HPDE6-E6E7 (cell line): Measurements from ENCODE around the gene CYP2D6.
"Not testable (repeated sequence)": the region's sequence is repeated elsewhere in the genome, so short reads cannot be mapped to it uniquely, and the experiment has no call there.

ENCODE experiments used
- DNase-seq: peaks from one replicate; pipeline ENCODE4 v3.0.0; 2011; ENCODE audit warnings: missing footprints; ENCODE audit errors: extremely low spot score

The CYP2D6 gene

DNA sequence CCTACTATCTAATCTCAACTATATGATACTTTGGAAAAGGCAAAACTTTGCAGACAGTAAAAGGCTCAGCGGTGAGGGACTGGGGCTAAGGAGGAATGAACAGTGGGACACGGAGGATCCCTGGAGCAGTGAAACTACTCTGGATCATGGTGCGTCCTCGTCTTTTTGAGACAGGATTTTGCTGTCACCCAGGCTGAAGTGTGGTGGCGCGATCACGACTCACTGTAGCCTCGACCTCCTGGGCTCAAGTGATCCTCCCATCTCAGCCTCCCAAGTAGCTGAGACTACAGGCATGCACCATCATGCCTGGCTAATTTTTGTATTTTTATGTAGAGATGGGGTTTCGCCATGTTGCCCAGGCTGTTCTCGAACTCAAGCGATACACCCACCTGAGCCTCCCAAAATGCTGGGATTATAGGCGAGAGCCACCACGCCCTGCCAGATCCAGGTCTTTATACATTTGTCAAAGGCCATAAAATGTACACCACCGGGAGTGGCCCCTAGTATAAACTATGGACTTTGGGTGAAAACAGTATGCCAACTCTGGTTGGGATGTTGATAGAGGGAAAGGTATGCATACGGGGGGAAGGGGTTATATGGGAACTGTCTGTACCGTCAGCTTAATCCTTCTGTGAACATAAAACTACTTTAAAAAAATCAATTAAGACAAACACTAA is 28.0 kb upstream of the CYP2D6 start:
- no peak for DNase-seq

DNA sequence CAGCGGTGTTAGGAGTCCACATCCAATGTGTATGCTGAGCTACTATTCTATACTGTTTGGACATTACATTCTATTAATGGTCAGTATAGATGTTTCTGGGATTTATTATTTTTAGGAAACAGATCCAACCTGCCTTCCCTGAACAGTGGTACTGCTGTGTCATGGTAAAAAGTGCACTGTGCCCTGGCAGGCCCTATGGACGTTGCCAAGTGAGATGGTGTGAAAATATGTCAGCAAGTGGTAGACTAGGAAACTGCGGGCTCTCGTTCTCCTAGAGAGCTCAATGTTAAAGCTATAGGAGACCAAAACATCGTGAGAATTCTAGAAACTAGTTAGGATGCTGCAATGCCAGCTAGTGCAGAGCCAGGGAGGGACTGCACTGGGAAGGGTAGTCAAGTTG is 26.0 kb upstream of the CYP2D6 start:
- DNase-seq, result no peak

- DNase-seq, result peak; percentile 94
These were observed 25.5 kb upstream of the CYP2D6 start for GRCh38 chr22:42156121-42156520.

DNA sequence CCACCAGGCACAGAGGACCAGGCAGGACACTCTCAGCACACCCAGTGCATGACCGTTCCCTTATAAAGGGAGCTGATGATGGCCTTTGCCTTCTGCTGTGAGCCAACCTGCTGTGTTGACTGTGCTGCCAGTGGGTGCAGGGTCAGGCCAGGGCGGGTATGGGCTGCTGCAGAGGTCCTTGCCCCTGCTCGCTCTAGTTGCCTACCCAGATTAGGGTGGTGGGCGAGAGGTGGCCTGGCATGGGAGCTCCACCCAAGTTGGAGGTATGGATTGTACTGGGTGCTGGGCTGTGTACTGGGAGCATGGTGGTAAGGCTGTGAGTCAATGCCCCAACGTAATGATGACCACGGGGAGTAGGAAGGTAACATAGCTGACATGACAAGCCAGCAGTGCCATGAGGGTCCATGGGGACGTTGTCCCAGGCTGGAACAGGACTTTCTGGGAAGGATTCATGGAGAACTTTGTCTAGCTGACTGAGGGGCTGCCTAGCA is 24.5 kb upstream of the CYP2D6 start:
- no peak for DNase-seq

GRCh38 chr22:42154293-42155052 is 23.9 kb upstream of the CYP2D6 start:
- no peak for DNase-seq

GRCh38 chr22:42152661-42153270 is 22.2 kb upstream of the CYP2D6 start:
- no peak for DNase-seq

DNA sequence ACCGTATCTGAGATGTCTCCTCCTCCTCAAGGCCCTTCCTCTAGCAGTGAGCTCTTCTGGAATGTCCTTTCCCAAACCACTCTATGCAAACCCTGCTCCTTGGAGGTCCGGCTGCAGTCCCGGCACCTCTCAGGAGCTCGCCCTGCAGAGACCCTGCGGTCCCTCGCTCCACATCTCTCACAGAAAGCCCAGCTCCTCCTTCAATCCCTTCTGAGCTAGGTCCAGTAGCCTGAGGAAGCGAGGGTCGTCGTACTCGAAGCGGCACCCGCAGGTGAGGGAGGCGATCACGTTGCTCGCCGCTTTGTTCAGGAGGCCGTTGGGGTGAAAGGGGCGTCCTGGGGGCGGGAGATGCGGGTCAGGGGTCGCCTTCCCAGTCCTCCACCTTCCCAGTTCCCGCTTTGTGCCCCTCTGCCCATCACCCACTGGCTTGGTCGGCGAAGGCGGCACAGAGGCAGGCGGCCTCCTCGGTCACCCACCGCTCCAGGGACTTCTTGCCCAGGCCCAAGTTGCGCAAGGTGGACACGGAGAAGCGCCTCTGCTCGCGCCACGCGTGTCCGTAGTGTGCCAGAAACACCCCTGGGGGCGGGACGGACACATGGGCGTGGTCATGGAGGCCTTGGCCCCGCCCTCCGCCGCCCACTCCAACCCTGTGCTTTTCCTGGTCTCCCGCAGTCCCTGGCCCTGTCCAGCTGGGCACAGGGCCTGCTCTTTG is 21.5 kb upstream of the CYP2D6 start:
- no peak for DNase-seq

DNA sequence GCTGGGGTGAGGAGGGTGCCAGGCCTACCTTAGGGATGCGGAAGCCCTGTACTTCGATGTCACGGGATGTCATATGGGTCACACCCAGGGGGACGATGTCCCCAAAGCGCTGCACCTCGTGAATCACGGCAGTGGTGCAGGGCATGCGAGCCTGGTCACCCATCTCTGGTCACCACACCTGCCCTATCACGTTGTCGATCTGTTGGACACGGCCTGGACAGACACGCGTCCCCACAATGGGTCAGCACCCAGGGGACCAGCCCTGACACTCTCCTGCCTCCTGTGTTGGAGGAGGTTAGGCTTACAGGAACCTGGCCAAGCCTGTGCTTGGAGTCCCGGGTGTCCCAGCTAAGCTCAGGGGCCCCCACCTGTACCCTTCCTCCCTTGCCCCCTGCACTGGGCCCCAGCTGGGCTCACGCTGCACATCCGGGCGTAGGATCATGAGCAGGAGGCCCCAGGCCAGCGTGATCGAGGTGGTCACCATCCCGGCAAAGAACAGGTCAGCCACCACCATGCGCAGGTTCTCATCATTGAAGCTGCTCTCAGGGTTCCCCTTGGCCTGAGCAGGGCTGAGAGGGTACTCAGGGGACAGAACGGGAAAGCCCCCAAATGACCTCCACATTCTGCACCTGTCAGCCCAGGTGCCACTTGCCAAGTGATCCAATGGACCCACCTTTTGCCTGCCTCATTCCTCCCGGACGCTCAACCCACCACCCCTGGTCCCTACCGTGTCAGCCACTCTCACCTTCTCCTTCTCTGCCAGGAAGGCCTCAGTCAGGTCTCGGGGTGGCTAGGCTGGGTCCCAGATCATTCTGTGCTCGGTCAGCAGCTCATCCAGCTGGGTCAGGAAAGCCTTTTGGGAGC is 20.3 kb upstream of the CYP2D6 start:
- no peak for DNase-seq

DNA sequence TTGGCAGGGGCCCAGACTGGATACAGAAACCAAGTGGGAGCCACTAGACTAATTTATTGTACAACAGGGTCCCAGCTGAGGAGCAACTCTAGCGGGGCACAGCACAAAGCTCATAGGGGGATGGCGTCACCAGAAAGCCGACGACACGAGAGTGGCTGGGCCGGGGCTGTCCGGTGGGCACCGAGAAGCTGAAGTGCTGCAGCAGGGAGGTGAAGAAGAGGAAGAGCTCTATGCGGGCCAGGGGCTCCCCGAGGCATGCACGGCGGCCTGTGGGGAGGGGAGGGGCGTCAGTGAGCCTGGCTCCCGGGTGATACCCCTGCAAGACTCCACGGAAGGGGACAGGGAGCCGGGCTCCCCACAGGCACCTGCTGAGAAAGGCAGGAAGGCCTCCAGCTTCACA is 19.2 kb upstream of the CYP2D6 start:
- not testable (repeated sequence) for DNase-seq

GRCh38 chr22:42145175-42145574 is 14.6 kb upstream of the CYP2D6 start:
- no peak for DNase-seq

DNA sequence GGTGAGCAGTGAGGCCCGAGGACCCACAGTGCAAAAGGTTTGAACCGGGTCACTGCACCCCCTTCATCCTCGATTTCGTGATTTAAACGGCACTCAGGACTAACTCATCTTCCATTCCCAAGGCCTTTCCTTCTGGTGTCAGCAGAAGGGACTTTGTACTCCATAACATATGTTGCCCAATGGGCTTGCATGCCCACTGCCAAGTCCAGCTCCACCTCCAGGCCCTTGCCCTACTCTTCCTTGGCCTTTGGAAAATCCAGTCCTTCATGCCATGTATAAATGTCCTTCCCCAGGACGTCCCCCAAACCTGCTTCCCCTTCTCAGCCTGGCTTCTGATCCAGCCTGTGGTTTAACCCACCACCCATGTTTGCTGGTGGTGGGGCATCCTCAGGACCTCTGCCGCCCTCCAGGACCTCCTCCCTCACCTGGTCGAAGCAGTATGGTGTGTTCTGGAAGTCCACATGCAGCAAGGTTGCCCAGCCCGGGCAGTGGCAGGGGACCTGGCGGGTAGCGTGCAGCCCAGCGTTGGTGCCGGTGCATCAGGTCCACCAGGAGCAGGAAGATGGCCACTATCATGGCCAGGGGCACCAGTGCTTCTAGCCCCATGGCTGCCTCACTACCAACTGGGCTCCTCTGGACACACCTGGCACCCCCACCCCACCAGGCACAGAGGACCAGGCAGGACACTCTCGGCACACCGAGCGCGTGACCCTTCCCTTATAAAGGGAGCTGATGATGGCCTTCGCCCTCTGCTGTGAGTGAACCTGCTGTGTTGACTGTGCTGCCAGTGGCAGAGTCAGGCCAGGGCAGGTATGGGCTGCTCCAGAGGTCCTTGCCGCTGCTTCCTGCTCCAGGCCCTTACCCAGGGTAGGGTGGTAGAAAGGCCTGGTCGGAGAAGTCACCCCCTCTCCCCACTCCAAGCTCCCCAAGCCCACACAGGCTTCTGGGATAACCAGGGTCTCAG is 13.5 kb upstream of the CYP2D6 start:
- not testable (repeated sequence) for DNase-seq

- no peak for DNase-seq
These were observed 12.3 kb upstream of the CYP2D6 start for GRCh38 chr22:42142771-42143461.

- not testable (repeated sequence) for DNase-seq
These were observed 10.9 kb upstream of the CYP2D6 start for GRCh38 chr22:42141307-42142057.

GRCh38 chr22:42140153-42140552 is 9.5 kb upstream of the CYP2D6 start:
- DNase-seq, result not testable (repeated sequence)

DNA sequence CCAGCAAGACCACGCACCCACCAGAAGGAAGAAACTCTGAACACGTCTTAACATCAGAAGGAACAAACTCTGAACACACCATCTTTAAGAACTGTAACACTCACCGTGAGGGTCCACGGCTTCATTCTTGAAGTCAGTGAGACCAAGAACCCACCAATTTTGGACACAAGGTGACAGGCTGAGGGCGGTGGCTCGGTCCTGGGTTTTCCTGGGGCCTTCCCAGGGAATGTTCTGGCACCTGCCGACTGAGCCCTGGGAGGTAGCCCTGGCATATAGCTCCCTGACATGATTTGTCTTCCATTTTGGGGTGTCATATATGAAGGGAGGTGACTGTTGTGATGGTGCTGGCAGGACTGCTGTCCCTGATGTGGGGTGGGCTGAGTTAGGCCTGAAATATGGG is 8.9 kb upstream of the CYP2D6 start:
- not testable (repeated sequence) for DNase-seq

DNA sequence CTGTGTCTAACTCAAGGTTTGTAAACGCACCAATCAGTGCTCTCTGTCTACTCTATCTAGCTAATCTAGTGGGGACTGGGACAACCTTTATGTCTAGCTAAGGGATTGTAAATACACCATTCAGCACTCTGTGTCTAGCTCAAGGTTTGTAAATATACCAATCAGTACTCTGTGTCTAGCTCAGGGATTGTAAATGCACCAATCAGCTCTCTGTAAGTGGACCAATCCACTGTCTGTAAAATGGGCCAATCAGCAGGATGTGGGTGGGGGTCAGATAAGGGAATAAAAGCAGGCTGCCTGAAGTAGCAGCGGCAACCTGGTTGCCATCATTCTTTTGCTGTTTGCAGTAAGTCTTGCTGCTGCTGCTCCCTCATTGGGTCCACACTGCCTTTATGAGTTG is 8.4 kb upstream of the CYP2D6 start:
- DNase-seq, result no peak

DNA sequence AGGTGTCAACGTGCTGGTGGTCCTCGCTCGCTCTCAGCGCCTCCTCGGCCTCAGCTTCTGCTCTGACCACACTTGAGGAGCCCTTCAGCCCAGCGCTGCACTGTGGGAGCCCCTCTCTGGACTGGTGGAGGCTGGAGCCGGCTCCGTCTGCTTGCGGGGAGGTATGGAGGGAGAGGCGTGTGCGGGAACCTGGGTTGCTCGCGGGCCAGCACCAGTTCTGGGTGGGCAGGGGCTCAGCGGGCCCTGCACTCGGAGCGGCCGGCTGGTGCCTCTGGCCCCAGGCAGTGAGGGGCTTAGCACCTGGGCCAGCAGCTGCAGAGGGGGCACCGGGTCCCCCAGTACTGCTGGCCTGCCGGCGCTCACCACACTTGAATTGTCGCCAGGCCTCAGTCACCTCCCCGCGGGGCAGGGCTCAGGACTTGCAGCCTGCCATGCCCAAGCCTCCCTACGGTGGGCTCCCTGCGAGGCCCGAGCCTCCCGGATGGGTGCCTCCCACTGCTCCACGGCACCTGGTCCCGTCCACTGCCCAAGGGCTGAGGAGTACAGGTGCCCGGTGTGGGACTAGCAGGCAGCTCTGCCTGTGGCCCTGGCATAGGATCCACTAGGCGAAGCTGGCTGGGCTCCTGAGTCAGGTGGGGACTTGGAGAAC is 7.6 kb upstream of the CYP2D6 start:
- no peak for DNase-seq

GRCh38 chr22:42135688-42136087 is 5.1 kb upstream of the CYP2D6 start:
- not testable (repeated sequence) for DNase-seq
